ENCODE results near the gene CHAT. TPM values are rescaled to one million over a fixed set of nuclear protein-coding genes. Genes with fewer than 3 reads are reported as not detected.

Gene CHAT
- polyA plus RNA-seq, 2 of the 4 experiments (the other 2 are of a cell fraction), result not detected

- DNase-seq (ENCODE audit: low read depth in 1 of 2, low spot score in 1 of 2), result peak; percentile 34 to 42
- Histone ChIP-seq H3K4me2 (peak overlapping the region; percentile 9; the same call in 1 of the 3 replicates), H3K27ac (no peak overlapping the region), H3K4me3 (no peak overlapping the region), H3K9me3 (no peaks in the 10 kb centered on the region), H3K4me1 (no peaks in the 10 kb centered on the region; the same call in 2 of the 3 replicates)
- FAIRE-seq, result no peak
- ChIA-PET POLR2A (no interaction called here), CTCF (interaction anchor here (7.2 kb wide), 1 partner anchor 13 kb away, joined by 51 read pairs; no protein-coding TSS in a partner anchor)
- no peak for TF ChIP-seq HEYL (CRISPR knock-in tag; IDR thresholded peaks at IDR 0.05)
- TF ChIP-seq REST (IDR thresholded peaks at IDR 0.05), result peak; percentile 98
- TF ChIP-seq EHMT2 (IDR thresholded peaks at IDR 0.05; ENCODE audit: low read depth), result peak; percentile 79
- peak; percentile 70 to 80 for ATAC-seq
- WGBS (ENCODE audit: missing lambda C conversion rate), result 2% methylated on average over 22 of the region's 22 CpGs
These were observed 6.8 kb upstream of the CHAT start for GRCh38 chr10:49606981-49607535.

- ChIA-PET POLR2A (no interaction called here), CTCF (interaction anchor here (7.2 kb wide), 1 partner anchor 14 kb away, joined by 51 read pairs; no protein-coding TSS in a partner anchor)
- no peak overlapping the region for H3K4me3 ChIP-seq
These were observed 5.5 kb upstream of the CHAT start for GRCh38 chr10:49608166-49609005.

DNA sequence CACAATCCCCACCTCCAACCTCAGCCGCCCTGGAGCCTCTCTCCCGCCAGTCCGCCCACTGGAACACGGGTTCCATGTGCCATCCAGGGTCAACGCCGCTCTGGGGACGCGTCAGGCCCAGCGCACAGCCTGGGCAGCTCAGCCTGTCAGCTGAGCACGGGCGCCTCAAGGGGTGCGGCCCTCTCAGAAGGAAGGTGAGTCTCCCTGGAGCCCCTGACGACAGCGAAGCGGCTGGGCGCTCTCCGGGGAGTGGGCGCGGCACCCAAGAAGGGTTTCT is 4.9 kb upstream of the CHAT start:
- TF ChIP-seq GATA3 (IDR thresholded peaks at IDR 0.05; ENCODE audit: borderline replicate concordance) (no peak), FOSB (CRISPR knock-in tag; IDR thresholded peaks at IDR 0.05) (no peak), CHD2 (IDR thresholded peaks at IDR 0.05; ENCODE audit: low read length, partially characterized antibody) (no peak), MYC (IDR thresholded peaks at IDR 0.05; ENCODE audit: borderline replicate concordance, low read length) (no peak), RCOR1 (IDR thresholded peaks at IDR 0.05; ENCODE audit: low read depth, low read length) (no peak), HOXB13 (CRISPR knock-in tag; IDR thresholded peaks at IDR 0.05; ENCODE audit: low read depth) (no peak), RAD21 (conservative IDR thresholded peaks at IDR 0.05 in 1 of 2, IDR thresholded peaks at IDR 0.05 in 1 of 2) (no peak), MAZ (IDR thresholded peaks at IDR 0.05; ENCODE audit: borderline replicate concordance, low read depth, low read length) (no peak), TFCP2L1 (CRISPR knock-in tag; IDR thresholded peaks at IDR 0.05) (no peak), POLR2A (IDR thresholded peaks at IDR 0.05; ENCODE audit: low read length) (no peak), POLR2AphosphoS2 (conservative IDR thresholded peaks at IDR 0.05; ENCODE audit: low read length) (no peak), CTCF (IDR thresholded peaks at IDR 0.05) (no peak), HMGXB4 (CRISPR knock-in tag; IDR thresholded peaks at IDR 0.05; ENCODE audit: borderline replicate concordance) (no peak), RNF2 (IDR thresholded peaks at IDR 0.05; ENCODE audit: borderline replicate concordance, low read depth) (no peak), BHLHE40 (IDR thresholded peaks at IDR 0.05; ENCODE audit: low read depth, low read length) (no peak), FOSL2 (IDR thresholded peaks at IDR 0.05) (no peak), FOSL2 (CRISPR knock-in tag; IDR thresholded peaks at IDR 0.05) (no peak), MAFK (IDR thresholded peaks at IDR 0.05; ENCODE audit: partially characterized antibody) (no peak)
- Histone ChIP-seq H3K9me3 (no peaks in the 10 kb centered on the region), H3K27ac (no peak overlapping the region), H3K4me1 (no peaks in the 10 kb centered on the region; the same call in 2 of the 3 replicates), H3K4me2 (no peak overlapping the region), H3K4me3 (no peak overlapping the region)
- FAIRE-seq, result no peak
- ChIA-PET CTCF (no interaction called here), POLR2A (no interaction called here)
- 52% methylated on average over 17 of the region's 19 CpGs for WGBS (ENCODE audit: missing lambda C conversion rate)
- no peak for DNase-seq (ENCODE audit: low read depth in 1 of 2, low spot score in 1 of 2)
- no peak for ATAC-seq

More at GRCh38 chr10:49608166-49609005, 5.5 kb upstream of the CHAT start:
- ATAC-seq (no peak), FAIRE-seq (no peak), DNase-seq (ENCODE audit: low read depth in 1 of 2, low spot score in 1 of 2) (no peak)
- H3K9me3 ChIP-seq, result no peaks in the 10 kb centered on the region
- H3K4me2 ChIP-seq, result no peak overlapping the region
- no peak overlapping the region for H3K27ac ChIP-seq
- 29% methylated on average over 14 of the region's 14 CpGs for WGBS (ENCODE audit: missing lambda C conversion rate)
- TF ChIP-seq RARB (CRISPR knock-in tag; IDR thresholded peaks at IDR 0.05), result no peak
- TF ChIP-seq NFE2L2 (conservative IDR thresholded peaks at IDR 0.05; ENCODE audit: low read length), result no peak
- no peak for TF ChIP-seq SMC3 (IDR thresholded peaks at IDR 0.05)
- H3K4me1 ChIP-seq, result no peaks in the 10 kb centered on the region; the same call in 2 of the 3 replicates

All from A549 (cell line).